DND-41 (cell line): ENCODE data around the gene KISS1R.
A peak's percentile ranks its signal among the peaks of the same experiment; 100 is the strongest.

Source experiments
- ATAC-seq: fragments of 200-7000 bp; cut with Tn5 transposase; 3 replicates; pipeline ENCODE4 v1.9.1; 2021; ENCODE audit warnings: low read depth; ENCODE audit not compliant: insufficient read depth
- DNase-seq: peaks from one replicate; pipeline ENCODE4 v3.0.0-alpha.2; 2020
- H2AFZ ChIP-seq: 2 replicates; pipeline ENCODE4 v1.6.0; 2012; ENCODE audit warnings: low read depth, low read length
- H3K27ac ChIP-seq: 2 replicates; pipeline ENCODE4 v1.5.1; 2012; ENCODE audit warnings: low read length, inconsistent platforms
- H3K27me3 ChIP-seq: fragments of 200-600 bp; sonication (generic); 2 replicates; pipeline ENCODE4 v1.6.0; 2012; ENCODE audit warnings: low read length, mild to moderate bottlenecking, inconsistent platforms; ENCODE audit not compliant: insufficient read depth, poor library complexity
- H3K36me3 ChIP-seq: 2 replicates; pipeline ENCODE4 v1.5.1; 2012; ENCODE audit warnings: low read length, inconsistent platforms; ENCODE audit not compliant: insufficient read depth
- H3K4me1 ChIP-seq: 2 replicates; pipeline ENCODE4 v1.5.1; 2012; ENCODE audit warnings: mild to moderate bottlenecking, low read length; ENCODE audit not compliant: insufficient read depth
- H3K4me2 ChIP-seq: 2 replicates; pipeline ENCODE4 v1.6.0; 2012; ENCODE audit warnings: mild to moderate bottlenecking, moderate library complexity, low read length, inconsistent platforms; ENCODE audit not compliant: insufficient read depth
- H3K4me3 ChIP-seq, 2 experiments: fragments of 200-600 bp in 1 of 2; shearing (Covaris generic) in 1 of 2; 2 replicates each; pipeline ENCODE4 v1.5.1; 2012 to 2016; ENCODE audit warnings: inconsistent platforms in 2 of 2, low read length in 2 of 2, mild to moderate bottlenecking in 2 of 2, low read depth in 1 of 2, moderate library complexity in 1 of 2
- H3K79me2 ChIP-seq: 2 replicates; pipeline ENCODE4 v1.6.0; 2012; ENCODE audit warnings: low read length, inconsistent platforms; ENCODE audit not compliant: insufficient read depth
- H3K9ac ChIP-seq: 2 replicates; pipeline ENCODE4 v1.6.0; 2012; ENCODE audit warnings: low read depth, mild to moderate bottlenecking, inconsistent platforms, low read length, moderate library complexity
- H3K9me3 ChIP-seq: 2 replicates; pipeline ENCODE4 v1.5.1; 2012; ENCODE audit warnings: low read length, moderate library complexity, mild to moderate bottlenecking, inconsistent platforms; ENCODE audit not compliant: insufficient read depth, severe bottlenecking
- H4K20me1 ChIP-seq: 2 replicates; pipeline ENCODE4 v1.6.0; 2012; ENCODE audit warnings: low read length; ENCODE audit not compliant: insufficient read depth
- CTCF ChIP-seq: IDR thresholded peaks from 2 replicates; pipeline ENCODE4 v1.5.1; 2012; ENCODE audit warnings: borderline replicate concordance, low read length, moderate library complexity, mild to moderate bottlenecking; ENCODE audit not compliant: poor library complexity, severe bottlenecking; ENCODE audit errors: extremely low read depth
- EZH2 ChIP-seq: IDR thresholded peaks from 3 replicates; pipeline ENCODE4 v1.6.1; 2012; ENCODE audit warnings: borderline replicate concordance, low read depth, mild to moderate bottlenecking, moderate library complexity, low read length, inconsistent platforms; ENCODE audit not compliant: severe bottlenecking

KISS1R gene

GRCh38 chr19:926589-927350 is 9.6 kb downstream of the KISS1R start:
- no peaks in the 10 kb centered on the region for H3K27me3 ChIP-seq
- H3K9ac ChIP-seq = peak overlapping the region; percentile 98
- peak overlapping the region; percentile 80 for H3K27ac ChIP-seq
- DNase-seq (peak; percentile 71), ATAC-seq (peak; percentile 9; the same call in 1 of the 3 replicates)
- no peaks in the 10 kb centered on the region for H3K9me3 ChIP-seq
- TF ChIP-seq CTCF (no peak), EZH2 (no peak)
- peaks cover 40% of the 10 kb centered on the region for H3K79me2 ChIP-seq
- peaks cover 32% of the 10 kb centered on the region for H3K4me1 ChIP-seq
- peak overlapping the region; percentile 99 for H3K4me2 ChIP-seq
- H3K36me3 ChIP-seq = peaks cover 25% of the 10 kb centered on the region
- H2AFZ ChIP-seq = peak overlapping the region; percentile 76
- H4K20me1 ChIP-seq = peaks cover 16% of the 10 kb centered on the region
- peak overlapping the region; percentile 99 to 100 for H3K4me3 ChIP-seq

- no peak overlapping the region for H2AFZ ChIP-seq
- no peaks in the 10 kb centered on the region for H3K27me3 ChIP-seq
- TF ChIP-seq EZH2 (no peak), CTCF (no peak)
- H3K9ac ChIP-seq = peak overlapping the region; percentile 98
- no peak for ATAC-seq
- no peaks in the 10 kb centered on the region for H3K9me3 ChIP-seq
- H4K20me1 ChIP-seq = peaks cover 22% of the 10 kb centered on the region
- peaks cover 45% of the 10 kb centered on the region for H3K79me2 ChIP-seq
- peaks cover 27% of the 10 kb centered on the region for H3K4me1 ChIP-seq
- no peak for DNase-seq
- peak overlapping the region; percentile 99 to 100; a peak in 3 of 4 replicates for H3K4me3 ChIP-seq
- peaks cover 31% of the 10 kb centered on the region for H3K36me3 ChIP-seq
- peak overlapping the region; percentile 80 for H3K27ac ChIP-seq
- peak overlapping the region; percentile 99 for H3K4me2 ChIP-seq
Measured at GRCh38 chr19:927351-927779, 10.2 kb downstream of the KISS1R start.

GRCh38 chr19:927780-928401 is 10.8 kb downstream of the KISS1R start:
- H3K4me3 ChIP-seq = peak overlapping the region in 1 of 2 experiments; percentile 27; a peak in 1 of 4 replicates
- H3K9ac ChIP-seq = peak overlapping the region; percentile 98; the same call in 1 of the 2 replicates
- H3K27me3 ChIP-seq = no peaks in the 10 kb centered on the region
- 0 out of 2 replicates have a peak overlapping the region, but pooled peaks have one; percentile 44 for H3K27ac ChIP-seq
- H4K20me1 ChIP-seq = peaks cover 23% of the 10 kb centered on the region
- H3K4me1 ChIP-seq = peaks cover 27% of the 10 kb centered on the region
- no peak for DNase-seq
- peaks cover 36% of the 10 kb centered on the region for H3K36me3 ChIP-seq
- no peak overlapping the region for H2AFZ ChIP-seq
- H3K79me2 ChIP-seq = peaks cover 50% of the 10 kb centered on the region
- no peak for TF ChIP-seq CTCF
- TF ChIP-seq EZH2 = no peak
- peak overlapping the region; percentile 99 for H3K4me2 ChIP-seq
- ATAC-seq = no peak
- H3K9me3 ChIP-seq = no peaks in the 10 kb centered on the region
